NCI-H146 treated with DMSO at 0.1 percent for 48 hours (cell line): ENCODE results near the gene KCTD17.

ENCODE experiments used
- DNase-seq: peaks from one replicate; lab custom pipeline; 2025; ENCODE audit not compliant: unreplicated experiment; lab: John Stamatoyannopoulos, UW

Gene KCTD17

DNA sequence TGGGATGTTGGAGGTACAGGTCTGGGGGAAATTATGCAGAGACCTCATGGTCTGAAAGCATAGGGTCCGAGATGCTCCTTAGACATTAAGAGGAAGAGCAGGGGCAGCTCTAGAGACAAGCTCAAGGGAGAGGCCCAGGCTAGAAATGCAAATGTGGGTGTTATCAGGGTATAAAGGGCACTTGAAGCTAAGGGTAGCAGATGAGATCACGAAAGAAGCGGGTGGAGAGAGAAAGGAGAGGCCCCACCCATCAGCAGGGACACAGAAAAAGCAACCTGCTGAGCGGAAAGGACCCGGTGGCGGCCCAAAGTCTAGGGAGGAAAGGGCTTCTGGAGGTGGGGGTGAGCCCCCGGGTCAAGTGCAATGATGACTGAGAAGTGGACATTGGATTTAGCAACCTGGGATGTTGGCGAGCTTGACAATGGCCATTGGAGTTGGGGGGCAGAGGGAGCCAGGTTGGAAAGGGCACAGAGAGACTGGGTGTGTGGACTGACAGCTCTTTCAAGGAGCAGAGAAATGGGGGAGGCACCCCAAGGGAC lies 49.1 kb downstream of the KCTD17 start:
- DNase-seq, result no peak

DNA sequence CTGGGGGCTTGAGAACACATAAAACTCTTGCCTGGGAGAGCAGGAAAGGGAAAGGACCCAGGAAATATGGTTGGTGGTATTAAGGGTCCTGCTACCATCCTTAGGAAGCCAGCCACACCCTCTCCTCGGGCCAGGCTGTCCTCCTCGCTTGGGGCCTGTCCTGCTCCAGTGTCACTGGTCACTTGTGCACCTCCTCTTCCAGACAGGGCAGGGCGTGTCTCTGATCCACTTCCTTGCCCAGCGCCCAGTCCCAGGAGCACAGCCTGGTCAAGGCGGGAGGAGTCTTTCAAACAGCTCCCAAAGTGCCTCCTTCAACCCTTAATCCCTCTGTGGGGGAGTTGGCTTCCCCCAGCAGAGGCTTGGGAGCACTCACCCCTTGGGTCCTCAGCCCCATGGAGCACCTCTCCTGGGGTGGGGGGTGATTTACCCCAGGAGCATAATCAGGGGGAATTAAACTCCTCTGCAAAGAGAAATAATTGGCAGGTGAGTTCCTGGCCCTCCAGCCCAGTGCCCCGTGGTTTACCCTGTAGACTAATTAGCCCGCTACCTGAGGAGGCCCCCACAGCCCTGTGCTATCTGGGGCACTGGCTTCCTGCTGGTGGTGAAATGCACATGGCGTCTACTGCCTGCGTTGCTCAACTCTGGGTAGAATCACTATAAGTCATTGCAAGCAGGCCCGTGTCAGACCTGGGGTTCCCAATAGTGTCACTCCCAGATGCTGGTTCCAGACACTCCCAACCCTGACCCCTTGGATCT lies 49.9 kb downstream of the KCTD17 start:
- DNase-seq, result no peak

DNA sequence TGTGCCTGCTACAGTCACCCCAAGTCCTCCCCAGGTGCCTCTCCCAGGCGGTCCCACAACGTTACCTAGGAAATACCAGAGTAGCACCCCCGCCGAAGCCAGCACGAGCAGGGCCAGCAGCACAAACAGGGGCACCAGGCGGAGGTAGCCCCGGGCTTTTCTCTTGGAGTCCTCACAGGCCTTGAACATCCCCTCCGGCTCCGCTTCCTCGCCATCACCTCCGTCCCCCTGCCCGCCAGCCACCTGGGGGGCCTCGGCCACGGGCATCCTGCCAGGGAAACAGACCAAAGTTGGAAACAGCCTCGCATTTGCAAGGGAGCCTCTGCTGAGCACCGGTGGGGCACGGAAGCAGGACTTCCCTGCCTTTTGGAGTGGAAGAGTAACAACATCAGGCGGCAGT lies 51.6 kb downstream of the KCTD17 start:
- DNase-seq, result no peak

DNA sequence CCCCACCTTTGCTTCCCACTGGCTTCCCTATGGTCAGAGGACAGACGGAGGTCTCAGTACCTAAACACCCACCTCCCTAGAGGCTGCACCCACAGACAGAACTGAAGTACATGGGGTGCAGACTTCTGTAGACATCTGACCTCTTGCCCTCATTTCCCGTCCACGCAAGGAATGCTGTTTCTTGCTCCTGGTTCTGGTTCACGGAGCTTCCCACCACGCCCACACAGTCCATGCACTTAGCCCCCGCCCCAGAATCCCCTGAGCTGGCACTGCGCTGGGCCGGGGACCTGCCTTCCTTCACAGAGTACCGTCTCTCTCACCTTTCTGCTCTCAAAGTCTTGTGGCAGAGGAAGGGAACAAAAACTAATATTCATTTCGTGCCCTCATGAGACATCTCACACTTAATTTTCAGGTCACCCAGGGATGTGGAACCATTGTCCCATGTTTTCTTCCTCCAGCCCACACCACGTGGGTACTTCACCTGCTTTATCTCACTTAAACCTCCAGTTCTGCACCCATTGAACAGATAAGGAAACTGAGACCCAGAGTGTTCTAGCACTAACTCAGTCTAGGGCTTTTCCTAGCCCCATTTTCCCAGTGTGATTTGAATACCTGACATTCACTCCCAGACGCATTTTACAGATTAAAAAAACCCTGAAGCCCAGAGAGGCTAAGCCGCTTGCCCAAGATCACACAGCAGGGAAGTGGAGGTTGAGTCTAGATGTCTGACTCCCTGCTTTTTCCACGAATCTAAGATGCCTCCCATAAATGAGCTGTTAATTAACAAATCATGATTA lies 52.3 kb downstream of the KCTD17 start:
- no peak for DNase-seq

DNA sequence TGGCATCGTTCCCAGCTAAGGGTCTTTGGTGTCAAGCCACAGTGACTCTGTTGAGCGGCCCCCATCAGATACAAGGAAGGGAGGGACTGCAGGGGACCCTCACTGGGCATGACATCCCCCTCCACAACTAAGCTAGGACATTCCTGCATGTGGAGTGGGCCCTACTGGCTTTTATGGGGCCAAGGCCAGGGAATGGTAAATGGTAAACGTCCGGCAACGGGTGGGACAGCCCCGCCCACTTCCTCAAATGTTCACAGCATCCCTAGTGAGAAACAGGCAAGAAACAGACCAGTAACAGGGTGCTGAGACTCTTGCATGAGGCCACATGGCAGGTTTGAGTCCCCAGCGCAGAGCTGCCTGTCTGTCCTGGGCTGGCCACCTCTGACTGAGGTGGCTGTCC lies 53.6 kb downstream of the KCTD17 start:
- DNase-seq, result no peak

DNA sequence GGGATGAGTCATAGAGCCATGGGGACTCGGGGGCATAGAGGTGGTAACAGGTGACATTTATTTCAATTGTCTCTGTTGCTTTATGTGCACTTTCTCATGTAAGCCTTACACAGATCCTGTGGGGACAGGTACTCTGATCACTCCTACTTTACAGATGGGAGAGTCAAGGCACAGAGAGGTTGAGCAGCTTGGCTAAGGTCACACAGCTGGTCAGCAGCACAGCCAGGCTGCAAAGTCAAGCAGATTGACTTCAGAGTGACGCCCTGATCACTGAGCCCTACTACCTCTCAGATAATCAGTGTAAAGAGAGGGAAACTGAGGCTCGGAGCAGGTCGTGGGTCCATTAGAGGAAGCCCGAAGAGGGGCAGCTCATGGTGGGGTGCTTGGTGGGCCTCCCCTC lies 54.4 kb downstream of the KCTD17 start:
- DNase-seq, result no peak

DNA sequence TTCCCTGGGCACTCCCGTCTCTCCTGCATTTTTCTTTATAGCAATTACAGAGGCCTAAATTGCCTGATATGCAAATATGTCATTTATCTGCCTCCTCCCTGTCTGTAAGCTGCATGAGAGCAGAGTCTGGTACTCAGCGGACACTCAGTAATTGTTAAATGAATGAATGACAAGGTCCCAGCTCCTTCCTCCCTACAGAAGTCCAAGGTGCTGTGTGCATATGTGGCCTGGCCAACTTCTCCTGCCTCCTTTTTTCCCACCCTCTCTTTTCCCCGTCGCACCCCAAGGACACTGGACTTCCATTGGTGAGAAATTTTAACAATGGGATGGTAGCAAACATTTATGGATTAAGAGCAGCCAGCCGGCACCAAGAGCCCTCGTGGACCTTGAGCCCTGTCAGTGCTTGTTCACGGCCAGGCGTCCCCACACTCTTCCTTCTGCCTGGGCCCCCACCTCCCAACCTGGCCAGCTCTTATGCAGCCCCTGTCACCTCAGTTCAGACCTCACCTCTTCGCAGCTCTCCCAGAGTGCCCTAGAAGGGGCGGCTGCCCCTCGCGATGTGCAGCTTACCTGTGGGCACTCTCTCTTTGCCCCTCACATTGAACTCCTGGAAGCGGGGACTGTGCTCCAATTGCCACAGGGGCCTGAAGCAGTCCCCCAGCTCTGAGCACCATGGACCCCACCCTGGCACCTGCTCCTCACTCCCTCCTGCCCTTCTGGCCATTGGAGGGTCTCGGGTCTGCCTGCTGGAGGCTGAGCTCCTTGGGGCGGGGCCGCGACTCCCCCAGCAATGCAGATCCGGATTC lies 56.5 kb downstream of the KCTD17 start:
- DNase-seq, result no peak

DNA sequence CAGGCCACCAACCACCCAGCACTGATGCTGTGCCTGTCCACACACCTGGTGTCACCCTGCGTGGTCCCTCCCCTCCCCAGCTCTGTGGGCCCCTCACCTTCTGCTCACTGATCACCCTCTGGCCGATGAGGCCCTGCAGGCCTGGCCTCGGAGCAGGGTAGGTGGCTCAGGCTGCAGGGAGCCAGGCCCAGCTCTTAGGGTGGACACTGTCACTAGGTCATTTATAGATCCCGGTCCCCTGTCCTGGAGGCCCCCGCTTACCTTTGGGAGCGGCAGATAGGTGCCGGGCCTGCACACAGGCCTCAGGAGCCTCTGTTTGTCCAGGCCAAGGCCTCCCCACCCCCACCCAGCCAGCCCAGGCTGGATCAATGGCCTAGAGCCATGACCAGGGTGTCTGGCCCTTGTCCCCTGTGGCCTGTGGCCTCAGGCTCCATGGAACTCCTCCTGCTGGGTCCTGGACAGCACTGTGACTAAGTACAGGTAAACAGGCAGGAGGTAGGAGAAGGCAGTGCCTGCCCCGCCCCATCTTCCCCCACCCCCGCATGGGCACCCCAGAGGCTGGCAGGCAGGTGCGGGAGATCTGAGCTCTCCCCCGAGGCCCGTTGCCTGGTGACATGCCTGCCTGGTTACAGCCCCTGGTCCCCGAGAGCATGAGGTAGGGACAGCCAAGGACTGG lies 57.8 kb downstream of the KCTD17 start, which contains the start of gene TMPRSS6:
Gene TMPRSS6, minus strand, starts transcription at position 472 of the 676 bp plus-strand sequence. CDS start 6,296 bp downstream, outside the sequence.
- no peak for DNase-seq

DNA sequence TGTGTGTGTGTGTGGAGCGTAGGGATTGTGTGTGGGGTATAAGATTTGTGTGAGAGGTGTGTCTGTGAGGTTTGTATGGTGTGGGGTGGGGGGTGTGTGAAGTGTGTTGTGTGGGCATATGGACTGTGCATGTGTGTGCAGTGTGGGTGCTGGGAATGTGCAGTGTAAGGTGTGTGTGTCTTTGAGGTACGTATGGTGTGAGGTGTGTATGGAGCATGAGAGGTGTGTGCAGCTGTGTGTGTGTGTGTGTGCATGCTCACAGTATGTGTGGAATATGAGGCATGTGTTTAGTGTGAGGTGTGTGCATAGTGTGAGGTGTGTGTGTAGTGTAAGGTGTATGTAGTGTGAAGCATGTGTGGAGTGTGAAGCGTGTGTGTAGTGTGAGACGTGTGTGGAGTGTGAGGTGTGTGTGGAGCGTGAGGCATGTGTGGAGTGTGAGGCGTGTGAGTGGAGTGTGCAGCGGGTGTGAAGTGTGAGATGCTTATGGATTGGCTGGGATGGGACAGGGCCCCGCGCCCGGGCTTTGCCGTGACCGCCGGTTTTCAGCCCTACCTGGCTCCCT lies 59.7 kb downstream of the KCTD17 start:
- DNase-seq, result no peak

DNA sequence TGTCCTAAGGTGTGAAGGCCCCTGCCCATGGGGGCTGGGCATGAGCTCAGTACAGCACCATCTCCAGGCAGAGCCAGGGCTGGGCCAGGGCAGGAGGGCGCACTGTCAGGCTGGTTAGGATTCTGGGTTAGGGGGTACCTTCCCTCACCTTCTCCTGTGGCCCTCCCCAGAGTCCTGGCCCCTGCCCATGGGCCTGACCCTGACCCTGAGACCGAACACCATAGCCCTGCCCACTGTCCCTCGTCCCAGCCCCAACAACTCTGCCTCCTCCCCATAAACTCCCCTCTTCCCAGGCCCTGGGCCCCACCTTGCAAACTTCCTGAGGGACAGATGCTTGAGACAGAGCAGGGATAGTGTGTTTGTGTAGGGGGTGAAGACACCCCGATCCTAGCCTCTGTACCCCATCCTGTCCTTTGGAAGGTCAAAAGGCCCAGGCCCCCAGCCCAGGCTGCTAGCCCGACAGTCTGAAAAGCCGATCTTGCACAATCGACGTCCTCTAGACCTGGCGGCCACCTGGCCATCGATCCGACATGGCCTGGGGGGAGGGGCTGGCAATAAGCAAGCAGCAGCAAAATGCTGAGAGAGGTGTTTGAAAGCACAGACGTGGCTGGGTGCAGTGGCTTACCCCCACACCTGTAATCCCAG lies 60.7 kb downstream of the KCTD17 start:
- no peak for DNase-seq
